NCI-H2196 treated with DMSO at 0.1 percent for 48 hours (cell line): ENCODE results near the gene NTN1.
"Not testable (repeated sequence)": the region's sequence is repeated elsewhere in the genome, so short reads cannot be mapped to it uniquely, and the experiment has no call there.

Source experiments
- DNase-seq: peaks from one replicate; lab custom pipeline; 2025; ENCODE audit not compliant: unreplicated experiment; lab: John Stamatoyannopoulos, UW

The NTN1 gene

GRCh38 chr17:9021158-9021991, at the start of gene NTN1:
Gene NTN1 (plus strand): TSS chr17:9021510. CDS start chr17:9022374, 864 bp downstream.
- no peak for DNase-seq

DNA sequence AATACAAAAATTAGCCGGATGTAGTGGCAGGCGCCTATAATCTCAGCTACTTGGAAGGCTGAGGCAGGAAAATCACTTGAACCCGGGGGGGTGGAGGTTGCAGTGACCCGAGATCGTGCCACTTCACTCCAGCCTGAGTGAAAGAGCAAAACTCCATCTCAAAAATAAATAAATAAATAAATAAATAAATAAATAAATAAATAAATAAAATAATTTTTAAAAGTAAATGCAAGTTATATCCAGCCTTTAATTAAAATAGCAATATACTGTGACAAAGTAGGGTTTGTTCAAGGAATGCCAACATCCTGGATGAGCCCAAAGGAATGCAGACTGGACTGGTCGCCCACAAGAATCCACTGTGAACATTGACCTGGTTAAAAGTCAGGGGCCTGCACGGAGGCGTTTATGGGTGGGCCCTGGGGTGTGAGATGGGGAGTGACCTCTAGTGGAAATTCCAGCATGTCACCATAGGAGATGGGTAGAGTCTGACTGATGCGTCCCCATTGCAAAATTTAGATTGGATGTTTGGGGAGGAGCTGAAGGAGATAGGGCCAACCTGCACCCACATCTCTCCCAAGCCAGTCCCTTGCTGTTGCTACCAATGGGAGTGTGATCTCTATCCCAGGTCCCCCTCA, 46.1 kb upstream of the NTN1 start:
- no peak for DNase-seq

DNA sequence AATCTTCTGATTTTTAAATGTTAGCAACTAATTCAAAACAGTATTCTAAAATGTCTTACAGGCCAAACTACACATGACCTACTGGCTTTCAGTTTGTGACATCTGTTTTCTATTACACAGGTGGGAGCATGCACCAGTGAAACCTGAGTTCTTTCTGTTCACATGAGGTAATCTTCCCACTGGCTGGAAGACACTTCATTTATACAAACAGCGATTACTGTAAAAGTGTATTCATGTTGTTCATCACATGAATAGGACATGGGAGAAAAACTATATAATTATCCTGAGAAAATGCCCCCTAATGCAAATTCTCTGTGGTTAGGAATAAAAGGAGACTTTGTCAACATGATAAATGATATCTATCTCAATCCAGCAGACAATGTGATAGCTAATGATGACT, 44.7 kb upstream of the NTN1 start:
- no peak for DNase-seq

DNA sequence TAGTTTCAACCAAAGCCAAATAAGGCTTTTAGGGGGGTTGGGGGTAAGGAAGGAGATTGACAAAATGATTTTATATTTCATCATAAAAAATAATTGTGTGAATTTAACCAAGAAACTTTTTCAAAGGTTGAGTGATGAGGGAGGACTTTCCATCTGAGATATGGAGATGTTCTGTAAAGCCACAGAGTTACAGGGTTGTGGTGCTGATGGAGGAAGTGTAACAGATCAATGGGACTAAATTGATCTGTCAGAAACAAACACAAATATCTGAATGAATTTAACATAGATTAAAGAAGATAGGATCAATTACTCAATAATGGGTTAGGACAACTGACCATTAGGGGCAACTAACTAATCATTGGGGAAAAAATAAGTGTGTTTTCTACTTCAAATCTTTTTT, 41.6 kb upstream of the NTN1 start:
- no peak for DNase-seq

DNA sequence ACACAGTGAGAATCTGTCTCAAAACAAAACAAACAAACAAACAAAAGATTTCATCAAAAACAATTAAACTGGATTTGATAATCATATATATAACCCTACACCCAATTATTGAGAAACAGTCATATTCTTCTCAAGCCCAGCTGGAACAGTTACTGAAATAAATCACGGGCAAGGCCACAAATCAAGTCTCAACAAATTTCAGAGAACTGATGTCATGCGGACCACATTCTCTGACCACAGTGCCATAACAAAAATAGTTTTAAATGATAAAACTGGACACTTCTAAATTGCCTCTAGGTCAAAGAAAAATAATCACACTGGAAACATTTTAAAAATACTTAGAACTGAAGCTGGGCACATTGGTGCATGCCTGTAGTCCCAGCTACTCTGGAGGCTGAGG, 39.9 kb upstream of the NTN1 start:
- DNase-seq = no peak

DNA sequence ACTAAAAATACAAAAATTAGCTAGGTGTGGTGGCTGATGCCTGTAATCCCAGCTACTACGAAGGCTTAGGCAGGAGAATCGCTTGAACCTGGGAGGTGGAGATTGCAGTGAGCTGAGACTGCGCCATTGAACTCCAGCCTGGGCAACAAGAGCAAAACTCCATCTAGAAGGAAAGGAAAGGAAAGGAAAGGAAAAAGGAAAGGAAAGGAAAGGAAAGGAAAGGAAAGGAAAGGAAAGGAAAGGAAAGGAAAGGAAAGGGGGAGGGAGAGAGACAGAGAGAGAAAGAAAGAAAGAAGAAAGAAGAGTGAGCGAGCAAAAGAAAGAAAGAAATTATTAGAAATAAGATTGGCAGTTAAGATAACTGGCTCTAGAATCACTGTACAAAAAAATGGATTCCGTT, 37.1 kb upstream of the NTN1 start:
- DNase-seq = not testable (repeated sequence)

- no peak for DNase-seq
Measured at GRCh38 chr17:8985054-8985701, 36.1 kb upstream of the NTN1 start.

DNA sequence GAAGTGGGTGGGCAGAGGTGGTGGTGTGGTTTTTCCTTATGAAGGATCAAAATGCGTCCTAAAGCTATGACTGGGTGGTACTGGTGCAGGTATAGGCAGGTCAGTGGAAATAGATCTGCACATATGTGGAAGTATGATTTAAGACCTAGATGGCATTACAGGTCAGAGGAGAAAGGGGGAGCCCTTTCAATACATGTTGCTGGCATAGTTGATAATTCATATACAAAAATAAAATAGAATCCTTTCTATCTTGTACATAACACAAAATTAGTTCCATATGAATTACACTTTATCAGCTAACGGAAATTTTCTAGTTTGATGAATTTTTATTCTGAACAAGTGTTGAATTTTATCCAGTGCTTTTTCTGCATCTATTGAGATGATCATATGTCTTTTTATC, 35.0 kb upstream of the NTN1 start:
- DNase-seq = no peak

DNA sequence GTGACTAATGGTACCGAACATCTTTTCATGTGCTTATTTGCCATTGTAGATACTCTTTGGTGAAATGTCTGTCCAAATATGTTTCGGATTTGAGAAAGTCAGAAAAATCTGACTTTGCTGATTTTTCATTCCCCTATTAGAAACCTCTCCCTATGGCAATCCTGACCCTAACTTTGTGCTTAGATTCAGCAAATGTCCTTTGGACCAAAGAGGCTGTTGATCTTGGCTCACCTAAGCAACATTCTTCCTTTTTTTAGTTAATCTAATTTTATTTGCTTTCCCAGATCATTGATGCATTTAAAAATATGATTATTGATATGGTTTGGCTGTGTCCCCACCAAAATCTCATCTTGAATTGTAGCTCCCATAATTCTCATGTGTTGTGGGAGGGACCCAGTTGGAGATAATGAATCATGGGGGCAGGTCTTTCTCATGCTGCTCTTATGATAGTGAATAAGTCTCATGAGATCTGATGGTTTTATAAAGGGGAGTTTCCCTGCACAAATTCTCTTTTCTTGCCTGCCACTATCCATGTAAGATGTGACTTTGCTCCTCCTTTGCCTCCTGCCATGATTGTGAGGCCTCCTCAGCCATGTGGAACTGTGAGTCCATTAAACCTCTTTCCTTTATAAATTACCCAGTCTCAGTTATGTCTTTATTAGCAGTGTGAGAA, 32.9 kb upstream of the NTN1 start:
- DNase-seq = not testable (repeated sequence)

DNA sequence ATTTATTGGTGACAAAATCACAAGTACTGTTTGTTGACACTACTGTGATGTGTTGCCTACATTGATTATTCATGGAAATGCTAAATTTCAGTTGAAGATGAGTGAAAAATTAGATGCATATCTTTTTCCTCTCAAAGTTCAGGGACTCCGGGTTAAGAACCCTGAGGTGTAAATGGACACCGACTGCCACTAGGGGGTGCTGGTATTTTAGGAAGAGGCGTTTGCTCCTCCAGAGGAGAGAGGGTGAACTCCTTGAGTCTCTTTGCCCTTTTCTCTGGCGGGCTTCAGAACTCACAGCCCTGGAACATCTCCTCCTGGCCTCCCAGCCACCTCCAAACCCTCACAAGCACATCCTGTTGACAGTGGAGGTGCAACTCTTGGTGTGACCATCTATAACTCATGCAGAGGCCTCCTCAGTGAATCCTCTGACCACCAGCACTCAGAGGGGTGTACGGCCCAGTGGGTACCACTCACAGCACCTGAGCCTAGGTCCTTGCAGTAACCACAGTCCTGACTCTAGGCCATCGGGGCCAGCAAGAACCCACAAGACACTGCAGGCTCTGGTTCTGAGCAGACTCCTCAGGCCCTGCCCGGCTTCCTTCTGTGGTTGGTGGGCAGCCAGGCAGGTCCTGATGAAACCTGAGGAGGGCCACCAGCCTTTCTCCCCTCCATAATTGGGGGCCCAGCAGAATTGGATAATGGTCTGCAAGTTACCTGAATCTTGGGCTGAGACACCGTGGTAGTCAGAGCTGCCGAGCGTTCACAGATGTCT, 29.6 kb upstream of the NTN1 start:
- DNase-seq = no peak

DNA sequence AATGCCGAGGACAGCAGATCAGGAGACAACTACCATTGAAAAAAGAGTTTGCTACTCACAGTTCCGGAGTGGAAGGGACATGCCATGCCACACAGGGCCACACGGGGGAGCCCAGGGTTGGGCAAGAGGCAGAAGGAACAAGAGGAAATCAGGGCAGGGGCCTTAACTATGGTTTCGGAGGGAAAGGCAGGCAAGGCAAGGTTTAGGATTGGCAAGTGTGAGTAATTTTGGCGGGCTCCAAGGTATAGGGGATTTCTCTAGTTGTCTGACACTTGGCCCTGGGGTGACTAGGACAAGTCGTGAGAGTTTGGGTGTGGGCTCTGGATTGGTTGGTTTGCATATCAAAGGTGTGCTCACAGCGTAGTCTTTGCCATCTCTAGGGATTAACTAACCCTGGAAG, 27.0 kb upstream of the NTN1 start:
- no peak for DNase-seq

- DNase-seq = no peak
Measured at GRCh38 chr17:8995711-8996110, 25.6 kb upstream of the NTN1 start.

GRCh38 chr17:8997994-8998628, 23.2 kb upstream of the NTN1 start:
- no peak for DNase-seq

DNA sequence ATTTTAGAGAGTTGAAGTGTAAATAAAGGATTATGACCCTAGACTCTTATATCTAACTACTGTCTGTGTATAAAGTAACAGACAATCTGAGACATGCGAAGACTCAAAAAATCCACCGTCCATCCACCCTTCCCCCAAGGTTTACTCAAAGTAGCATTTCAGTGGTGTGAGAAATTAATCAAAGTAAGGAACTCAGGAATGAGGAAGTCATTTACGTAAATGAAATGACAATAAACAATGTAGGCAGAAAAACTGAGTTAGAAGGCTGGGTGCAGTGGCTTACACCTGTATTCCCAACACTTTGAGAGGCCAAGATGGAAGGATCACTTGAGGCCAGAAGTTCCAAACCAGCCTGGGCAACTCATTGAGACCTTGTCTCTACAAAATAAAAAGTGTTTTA, 19.8 kb upstream of the NTN1 start:
- DNase-seq = no peak

GRCh38 chr17:9002227-9002605, 19.1 kb upstream of the NTN1 start:
- no peak for DNase-seq

- DNase-seq = no peak
Measured at GRCh38 chr17:9002606-9003354, 18.5 kb upstream of the NTN1 start.

DNA sequence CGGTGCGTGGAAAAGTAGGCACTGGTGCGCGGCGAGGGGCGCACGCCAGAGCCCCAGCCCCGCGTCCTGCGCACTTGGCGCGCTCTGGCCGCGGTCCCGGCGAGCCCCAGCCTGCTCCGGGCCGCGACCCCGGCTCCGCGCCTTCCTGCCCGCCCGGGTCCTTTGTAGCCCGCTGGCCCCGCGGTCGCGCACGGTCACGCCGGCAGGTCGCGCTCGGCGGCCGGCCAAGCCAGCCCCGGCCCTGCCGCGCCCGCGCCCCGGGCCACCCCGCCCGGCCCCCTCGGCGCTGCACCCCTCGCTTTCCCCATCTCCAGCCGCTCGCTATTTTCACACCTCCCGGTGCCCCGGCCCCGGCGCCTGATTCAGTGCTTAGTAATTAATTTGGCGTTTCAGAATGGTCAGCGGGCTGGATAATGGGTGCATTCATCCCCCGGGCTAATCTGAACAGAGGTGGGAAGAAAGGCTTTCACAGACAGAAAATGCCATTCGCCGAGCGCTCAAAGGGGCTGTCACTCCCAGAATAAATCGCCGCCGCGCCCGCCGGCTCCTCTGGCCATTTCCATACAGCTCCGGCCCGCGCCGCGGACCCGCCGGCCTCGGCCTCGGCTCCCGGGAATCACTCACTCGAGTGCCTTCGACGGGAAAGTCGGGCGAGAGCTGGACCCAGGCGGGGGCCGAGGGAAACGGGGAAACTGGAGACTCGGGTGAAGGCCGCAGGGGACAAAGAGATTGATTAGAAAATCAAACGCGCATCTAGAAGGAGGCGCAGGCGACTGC, 17.8 kb upstream of the NTN1 start:
- no peak for DNase-seq

- DNase-seq = no peak
Measured at GRCh38 chr17:9004132-9004960, 17.0 kb upstream of the NTN1 start.
